ENCODE data around the gene RBM17.
"Not testable (repeated sequence)": the region's sequence is repeated elsewhere in the genome, so short reads cannot be mapped to it uniquely, and the experiment has no call there.

Gene RBM17

GRCh38 chr10:6112893-6113292 is 24.1 kb downstream of the RBM17 start:
- no peak for DNase-seq (ENCODE audit: low spot score)

- no peak for DNase-seq (ENCODE audit: low spot score)
Measured at GRCh38 chr10:6114299-6114698, 25.5 kb downstream of the RBM17 start.

- DNase-seq (ENCODE audit: low spot score), result peak; percentile 71
Measured at GRCh38 chr10:6114805-6115341, 26.0 kb downstream of the RBM17 start.

GRCh38 chr10:6115411-6115810 is 26.6 kb downstream of the RBM17 start:
- no peak for DNase-seq (ENCODE audit: low spot score)

GRCh38 chr10:6115824-6116350 is 27.1 kb downstream of the RBM17 start:
- no peak for DNase-seq (ENCODE audit: low spot score)

- DNase-seq (ENCODE audit: low spot score), result no peak
Measured at GRCh38 chr10:6116806-6117205, 28.0 kb downstream of the RBM17 start.

GRCh38 chr10:6117711-6118110 is 28.9 kb downstream of the RBM17 start:
- no peak for DNase-seq (ENCODE audit: low spot score)

- DNase-seq (ENCODE audit: low spot score), result no peak
Measured at GRCh38 chr10:6119423-6119822, 30.6 kb downstream of the RBM17 start.

- DNase-seq (ENCODE audit: low spot score), result no peak
Measured at GRCh38 chr10:6119962-6120361, 31.1 kb downstream of the RBM17 start.

GRCh38 chr10:6120691-6121090 is 31.9 kb downstream of the RBM17 start:
- DNase-seq (ENCODE audit: low spot score), result no peak

- DNase-seq (ENCODE audit: low spot score), result no peak
Measured at GRCh38 chr10:6121146-6121545, 32.3 kb downstream of the RBM17 start.

- no peak for DNase-seq (ENCODE audit: low spot score)
Measured at GRCh38 chr10:6123532-6123931, 34.7 kb downstream of the RBM17 start.

GRCh38 chr10:6124666-6125065 is 35.8 kb downstream of the RBM17 start:
- DNase-seq (ENCODE audit: low spot score), result no peak

- not testable (repeated sequence) for DNase-seq (ENCODE audit: low spot score)
Measured at GRCh38 chr10:6127461-6127860, 38.6 kb downstream of the RBM17 start.

GRCh38 chr10:6128087-6128486 is 39.3 kb downstream of the RBM17 start:
- no peak for DNase-seq (ENCODE audit: low spot score)

- DNase-seq (ENCODE audit: low spot score), result peak; percentile 60
Measured at GRCh38 chr10:6128591-6129251, 39.9 kb downstream of the RBM17 start.

- no peak for DNase-seq (ENCODE audit: low spot score)
Measured at GRCh38 chr10:6130848-6131470, 42.1 kb downstream of the RBM17 start.

GRCh38 chr10:6133331-6134098 is 44.7 kb downstream of the RBM17 start:
- DNase-seq (ENCODE audit: low spot score), result no peak

- DNase-seq (ENCODE audit: low spot score), result no peak
Measured at GRCh38 chr10:6134099-6134823, 45.4 kb downstream of the RBM17 start.

GRCh38 chr10:6135039-6135438 is 46.2 kb downstream of the RBM17 start:
- DNase-seq (ENCODE audit: low spot score), result no peak

- no peak for DNase-seq (ENCODE audit: low spot score)
Measured at GRCh38 chr10:6135589-6136168, 46.8 kb downstream of the RBM17 start.
